Coronary artery (tissue), 2 donors: ENCODE measurements around the gene POPDC3.
"Not testable (repeated sequence)": the region's sequence is repeated elsewhere in the genome, so short reads cannot be mapped to it uniquely, and the experiment has no call there.

ENCODE experiments used
- DNase-seq: peaks from one replicate; pipeline ENCODE4 v3.0.0-alpha.2; 2017; ENCODE audit warnings: low spot score
- H3K27ac ChIP-seq, 2 donors: fragments of 200-600 bp; sonication (generic); one replicate each; pipeline ENCODE4 v1.5.1; 2016 to 2019
- H3K4me3 ChIP-seq: fragments of 200-600 bp; sonication (generic); 2 replicates; pipeline ENCODE4 v1.5.1; 2016; ENCODE audit warnings: mild to moderate bottlenecking, moderate library complexity
- TF ChIP-seq, protein P1 (sequence below): fragments of 200-600 bp; sonication (generic); IDR thresholded peaks from one replicate; pipeline ENCODE4 v1.5.1; 2019; ENCODE audit warnings: antibody characterized with exemption

POPDC3 gene

DNA sequence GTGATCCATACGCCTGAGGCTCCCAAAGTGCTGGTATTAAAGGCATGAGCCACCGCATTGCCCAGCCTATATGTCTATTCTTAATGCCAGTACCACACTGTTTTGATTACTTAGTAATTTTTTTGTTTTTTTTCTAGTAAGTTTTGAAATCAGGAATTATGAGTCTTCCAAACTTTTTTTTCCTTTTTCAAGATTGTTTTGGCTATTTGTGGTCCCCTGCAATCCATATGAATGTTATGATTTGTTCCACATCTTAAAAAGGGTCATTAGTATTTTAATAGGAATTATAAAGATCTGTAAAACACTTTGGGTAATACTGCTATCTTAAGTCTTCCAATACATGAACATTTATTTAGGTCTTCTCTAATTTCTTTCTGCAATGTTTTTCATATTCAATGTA, 6.8 kb upstream of the POPDC3 start:
- no peak overlapping the region for H3K4me3 ChIP-seq
- no peak overlapping the region for H3K27ac ChIP-seq
- TF ChIP-seq, protein P1, sequence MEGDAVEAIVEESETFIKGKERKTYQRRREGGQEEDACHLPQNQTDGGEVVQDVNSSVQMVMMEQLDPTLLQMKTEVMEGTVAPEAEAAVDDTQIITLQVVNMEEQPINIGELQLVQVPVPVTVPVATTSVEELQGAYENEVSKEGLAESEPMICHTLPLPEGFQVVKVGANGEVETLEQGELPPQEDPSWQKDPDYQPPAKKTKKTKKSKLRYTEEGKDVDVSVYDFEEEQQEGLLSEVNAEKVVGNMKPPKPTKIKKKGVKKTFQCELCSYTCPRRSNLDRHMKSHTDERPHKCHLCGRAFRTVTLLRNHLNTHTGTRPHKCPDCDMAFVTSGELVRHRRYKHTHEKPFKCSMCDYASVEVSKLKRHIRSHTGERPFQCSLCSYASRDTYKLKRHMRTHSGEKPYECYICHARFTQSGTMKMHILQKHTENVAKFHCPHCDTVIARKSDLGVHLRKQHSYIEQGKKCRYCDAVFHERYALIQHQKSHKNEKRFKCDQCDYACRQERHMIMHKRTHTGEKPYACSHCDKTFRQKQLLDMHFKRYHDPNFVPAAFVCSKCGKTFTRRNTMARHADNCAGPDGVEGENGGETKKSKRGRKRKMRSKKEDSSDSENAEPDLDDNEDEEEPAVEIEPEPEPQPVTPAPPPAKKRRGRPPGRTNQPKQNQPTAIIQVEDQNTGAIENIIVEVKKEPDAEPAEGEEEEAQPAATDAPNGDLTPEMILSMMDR: no peak
- no peak for DNase-seq

DNA sequence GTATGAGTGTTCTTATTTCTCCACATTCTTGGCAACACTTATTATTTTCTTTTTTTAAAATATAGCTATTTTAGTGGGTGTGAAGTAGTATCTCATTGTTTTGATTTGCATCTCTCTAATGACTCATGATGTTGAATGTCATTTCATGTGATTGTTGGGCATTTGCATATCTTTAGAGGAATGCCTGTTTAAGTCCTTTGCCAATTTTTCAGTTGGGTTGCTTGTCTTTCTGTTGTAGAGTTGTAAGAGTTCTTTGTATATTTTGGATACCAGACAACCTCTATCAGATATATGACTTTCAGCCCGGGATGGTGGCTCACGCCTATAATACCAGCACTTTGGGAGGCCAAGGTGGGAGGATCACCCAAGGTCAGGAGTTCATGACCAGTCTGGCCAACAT, 5.1 kb upstream of the POPDC3 start:
- no peak for DNase-seq
- no peak overlapping the region for H3K4me3 ChIP-seq
- TF ChIP-seq, protein P1: no peak
- H3K27ac ChIP-seq: no peak overlapping the region

DNA sequence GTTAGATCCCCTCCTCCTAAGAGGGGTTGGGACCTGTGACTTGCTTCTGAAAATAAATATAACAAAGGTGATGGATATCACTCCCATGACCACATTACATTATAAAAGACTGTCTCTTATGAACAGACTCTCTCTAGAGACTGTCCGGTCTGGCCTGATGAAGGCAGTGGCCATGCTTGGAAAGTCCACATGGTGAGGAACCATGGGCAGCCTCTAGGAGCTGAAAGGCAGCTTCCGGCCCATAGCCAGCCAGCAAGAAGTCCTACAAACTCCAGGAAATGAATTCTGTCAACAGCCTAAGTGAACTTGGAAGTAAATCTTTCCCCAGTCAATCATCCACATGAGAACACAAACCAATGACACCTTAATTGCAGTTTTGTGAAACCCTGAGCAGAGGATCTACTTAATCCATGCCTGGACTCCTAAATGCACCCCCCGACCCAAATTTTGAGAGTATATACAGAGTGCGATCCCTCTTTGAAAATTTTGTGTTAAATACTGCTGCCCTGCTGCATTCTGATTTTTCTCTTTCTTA, 2.2 kb upstream of the POPDC3 start:
- TF ChIP-seq, protein P1: no peak
- Histone ChIP-seq H3K27ac (no peak overlapping the region), H3K4me3 (no peak overlapping the region)
- no peak for DNase-seq

DNA sequence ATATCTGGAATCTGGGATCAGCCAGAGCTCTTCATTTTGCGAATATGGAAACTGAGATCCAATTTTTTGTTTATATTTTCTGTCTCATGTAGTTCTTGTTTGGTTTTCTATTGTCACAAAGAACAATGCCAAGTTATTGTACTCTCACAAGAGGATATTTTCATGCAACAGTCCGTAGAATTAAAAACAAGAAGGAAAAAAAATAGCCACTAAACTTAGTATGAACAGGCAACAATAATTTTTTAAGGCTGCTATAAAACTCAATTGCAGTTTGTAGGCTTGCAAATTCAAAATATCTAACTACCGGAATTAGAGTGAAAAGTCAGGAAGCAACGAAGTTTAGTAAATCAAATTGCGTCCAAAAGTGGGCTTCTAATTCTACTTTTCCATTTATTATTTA, 1.2 kb downstream of the POPDC3 start:
- no peak overlapping the region for H3K27ac ChIP-seq
- no peak overlapping the region for H3K4me3 ChIP-seq
- DNase-seq: no peak
- TF ChIP-seq, protein P1: no peak

DNA sequence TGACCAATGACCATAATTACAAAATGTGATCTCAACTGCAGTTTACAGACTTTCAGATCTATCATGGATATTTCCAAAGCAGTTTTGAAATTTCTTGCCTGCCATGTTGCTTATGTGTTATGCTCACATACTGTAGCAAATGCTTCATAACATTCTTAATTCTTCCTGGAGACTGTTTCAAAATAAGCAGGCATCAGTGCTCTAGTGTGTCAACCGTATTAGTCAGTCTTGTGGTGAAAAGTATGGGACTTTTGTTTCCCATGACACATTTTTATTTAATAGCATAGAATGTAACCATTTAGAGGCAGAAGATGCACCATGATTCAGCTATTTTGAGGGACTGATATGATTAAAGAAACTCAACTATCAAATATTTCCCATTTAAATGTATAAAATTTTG, 1.7 kb downstream of the POPDC3 start:
- no peak overlapping the region for H3K27ac ChIP-seq
- TF ChIP-seq, protein P1: no peak
- no peak for DNase-seq
- no peak overlapping the region for H3K4me3 ChIP-seq

DNA sequence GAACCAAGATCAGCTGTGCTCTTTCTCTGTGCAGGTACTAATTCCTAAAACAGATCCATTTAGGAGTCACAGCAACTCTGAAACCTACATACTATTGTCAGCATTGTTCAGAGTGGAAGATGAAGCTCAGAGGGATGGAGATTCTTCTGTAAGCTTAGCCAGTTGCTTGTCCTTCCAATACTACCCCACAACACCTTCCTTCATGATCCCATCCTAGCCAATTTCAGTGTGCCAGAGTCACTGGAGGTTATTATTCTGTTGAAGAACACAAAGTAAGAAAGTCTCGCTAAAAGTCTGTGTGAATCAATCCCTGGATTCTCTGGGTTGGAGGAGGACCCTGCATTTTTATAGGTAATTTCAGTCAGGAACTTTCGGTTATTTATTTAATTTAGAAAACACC, 2.3 kb downstream of the POPDC3 start:
- TF ChIP-seq, protein P1: no peak
- Histone ChIP-seq H3K27ac (no peak overlapping the region), H3K4me3 (no peak overlapping the region)
- no peak for DNase-seq

DNA sequence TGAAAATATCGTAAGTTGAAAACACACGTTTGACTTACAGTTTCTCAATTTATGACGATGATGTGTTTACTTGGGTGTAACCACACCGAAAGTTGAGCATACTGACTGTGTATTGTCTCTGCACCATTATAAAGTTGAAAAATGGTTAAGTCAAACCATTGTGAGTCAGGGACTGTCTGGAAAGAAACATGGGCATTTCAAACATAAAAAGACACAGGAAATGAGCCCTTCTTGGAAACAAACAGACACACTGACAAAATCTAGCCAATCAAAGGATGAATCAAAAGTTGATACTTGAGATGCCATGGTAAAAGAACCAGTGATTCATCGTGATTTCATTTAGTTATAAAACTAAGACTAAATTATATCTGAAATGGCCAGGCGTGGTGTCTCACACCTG, 5.3 kb downstream of the POPDC3 start:
- no peak overlapping the region for H3K27ac ChIP-seq
- no peak overlapping the region for H3K4me3 ChIP-seq
- DNase-seq: no peak
- TF ChIP-seq, protein P1: no peak

DNA sequence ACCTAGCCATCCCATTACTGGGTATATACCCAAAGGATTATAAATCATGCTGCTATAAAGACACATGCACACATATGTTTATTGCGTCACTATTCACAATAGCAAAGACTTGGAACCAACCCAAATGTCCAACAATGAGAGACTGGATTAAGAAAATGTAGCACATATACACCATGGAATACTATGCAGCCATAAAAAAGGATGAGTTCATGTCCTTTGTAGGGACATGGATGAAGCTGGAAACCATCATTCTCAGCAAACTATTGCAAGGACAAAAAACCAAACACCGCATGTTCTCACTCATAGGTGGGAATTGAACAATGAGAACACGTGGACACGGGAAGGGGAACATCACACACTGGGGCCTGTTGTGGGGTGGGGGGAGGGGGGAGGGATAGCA, 7.3 kb downstream of the POPDC3 start:
- H3K27ac ChIP-seq, H3K4me3 ChIP-seq, DNase-seq: not testable (repeated sequence)
